Pons (tissue), 1 donor: ENCODE measurements around the gene ASGR2.
"Not testable (repeated sequence)": the region's sequence is repeated elsewhere in the genome, so short reads cannot be mapped to it uniquely, and the experiment has no call there.

ENCODE experiments used
- DNase-seq: peaks from one replicate; pipeline ENCODE4 v3.0.0-alpha.2; 2016; ENCODE audit warnings: low spot score

The ASGR2 gene, protein sequence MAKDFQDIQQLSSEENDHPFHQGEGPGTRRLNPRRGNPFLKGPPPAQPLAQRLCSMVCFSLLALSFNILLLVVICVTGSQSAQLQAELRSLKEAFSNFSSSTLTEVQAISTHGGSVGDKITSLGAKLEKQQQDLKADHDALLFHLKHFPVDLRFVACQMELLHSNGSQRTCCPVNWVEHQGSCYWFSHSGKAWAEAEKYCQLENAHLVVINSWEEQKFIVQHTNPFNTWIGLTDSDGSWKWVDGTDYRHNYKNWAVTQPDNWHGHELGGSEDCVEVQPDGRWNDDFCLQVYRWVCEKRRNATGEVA

GRCh38 chr17:7114241-7114874 lies at the start of gene ASGR2:
TSS of gene ASGR2 (minus strand) at chr17:7114822. CDS start at chr17:7114240, 582 bp downstream.
- no peak for DNase-seq

- DNase-seq, result not testable (repeated sequence)
Measured at GRCh38 chr17:7159571-7159970, 44.9 kb upstream of the ASGR2 start.

DNA sequence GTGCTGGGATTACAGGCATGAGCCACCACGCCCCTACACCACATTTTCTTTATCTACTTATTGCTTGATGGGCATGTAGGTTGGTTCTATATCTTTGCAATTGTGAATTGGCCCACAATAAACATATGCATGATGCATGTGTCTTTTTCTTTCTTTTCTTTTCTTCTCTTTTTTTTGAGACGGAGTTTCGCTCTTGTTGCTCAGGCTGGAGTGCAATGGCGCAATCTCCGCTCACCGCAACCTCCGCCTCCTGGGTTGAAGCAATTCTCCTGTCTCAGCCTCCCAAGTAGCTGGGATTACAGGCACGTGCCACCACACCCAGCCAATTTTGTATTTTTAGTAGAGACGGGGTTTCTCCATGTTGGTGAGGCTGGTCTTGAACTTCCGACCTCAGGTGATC lies 43.8 kb upstream of the ASGR2 start:
- DNase-seq, result not testable (repeated sequence)

GRCh38 chr17:7156342-7156940 lies 41.8 kb upstream of the ASGR2 start:
- DNase-seq, result no peak

GRCh38 chr17:7147772-7148171 lies 33.1 kb upstream of the ASGR2 start:
- DNase-seq, result no peak

DNA sequence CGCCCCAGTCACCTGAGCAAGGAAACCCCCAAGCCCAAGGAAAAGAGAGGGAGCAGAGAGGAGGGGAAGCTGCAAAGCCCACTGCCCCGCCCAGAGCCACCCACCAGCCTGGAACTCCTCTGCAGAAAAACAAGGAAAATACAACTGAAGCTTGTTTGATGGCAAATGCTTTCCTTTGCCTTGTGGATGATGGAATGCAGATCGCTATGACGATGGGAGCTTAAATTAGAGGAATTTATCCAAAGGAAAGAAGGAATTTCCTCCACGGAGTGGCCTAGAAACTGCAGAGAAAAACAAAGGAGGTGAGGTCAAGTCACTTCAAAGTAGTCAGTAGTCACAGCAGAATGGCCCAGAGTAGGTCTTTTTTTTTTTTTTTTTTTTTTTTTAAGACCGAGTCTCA lies 31.5 kb upstream of the ASGR2 start:
- DNase-seq, result no peak

GRCh38 chr17:7144213-7144612 lies 29.6 kb upstream of the ASGR2 start:
- DNase-seq, result no peak

DNA sequence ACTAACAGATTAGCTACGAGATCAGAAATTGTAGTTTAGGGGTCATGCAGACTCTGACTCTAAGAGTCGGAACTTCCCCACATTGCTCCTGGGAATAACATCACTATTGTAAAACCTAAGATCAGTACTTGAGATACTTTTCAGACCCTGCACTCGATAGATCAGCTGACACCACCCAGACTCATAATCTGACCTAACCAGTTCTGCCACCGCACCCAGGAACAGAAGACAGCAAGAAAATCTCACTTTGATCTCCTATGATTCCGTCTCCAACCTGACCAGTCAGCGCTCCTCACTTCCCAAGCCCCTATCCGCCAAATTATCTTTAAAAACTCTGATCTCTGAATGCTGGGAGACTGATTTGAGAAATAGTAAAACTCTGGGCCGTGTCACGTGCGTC lies 27.2 kb upstream of the ASGR2 start:
- no peak for DNase-seq

DNA sequence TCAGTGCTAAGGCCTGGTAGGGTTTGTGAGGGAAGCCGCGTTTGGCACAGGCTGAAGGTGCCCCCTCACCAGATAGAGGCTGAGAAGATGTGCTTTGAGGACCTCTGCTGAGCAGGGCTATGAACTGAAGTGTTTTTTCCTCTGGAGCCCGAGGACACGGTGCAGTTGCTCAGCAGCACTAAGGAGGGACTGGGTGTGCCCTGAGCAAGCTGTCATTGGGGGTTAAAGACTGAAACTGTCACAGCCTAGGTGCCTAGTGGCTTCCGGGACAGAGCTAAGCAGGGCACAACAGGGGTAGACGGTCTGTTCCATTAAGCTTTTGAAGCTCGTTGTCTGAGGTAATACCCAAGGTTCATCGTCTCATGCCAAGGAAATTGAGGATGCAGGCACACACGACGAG lies 24.8 kb upstream of the ASGR2 start:
- DNase-seq, result no peak

DNA sequence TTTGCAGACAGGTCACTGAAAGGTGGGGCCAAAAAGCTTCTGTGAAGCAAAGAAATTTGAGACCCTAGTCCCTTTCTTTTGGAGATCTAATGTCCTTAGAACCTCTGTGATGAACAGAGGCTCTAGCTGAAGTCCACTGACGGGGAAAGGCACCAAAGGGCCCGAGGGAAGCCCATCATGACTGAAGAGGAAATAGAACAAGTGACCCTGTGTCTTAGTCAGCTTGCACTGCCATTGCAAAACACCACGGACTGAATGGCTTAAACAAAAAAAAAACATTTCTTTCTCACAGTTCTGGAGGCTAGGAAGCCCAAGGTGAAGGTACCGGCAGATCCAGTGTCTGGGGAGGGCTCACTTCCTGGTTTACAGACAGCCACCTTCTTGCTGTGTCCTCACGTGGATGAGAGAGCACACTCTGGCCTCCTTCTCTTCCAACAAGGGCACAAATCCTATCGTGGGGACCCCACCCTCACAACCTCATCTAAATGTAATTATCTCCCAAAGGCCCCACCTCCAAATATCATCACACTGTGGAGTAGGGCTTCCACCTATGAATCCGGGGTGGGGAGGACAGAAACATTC lies 24.3 kb upstream of the ASGR2 start:
- no peak for DNase-seq

GRCh38 chr17:7137171-7137943 lies 22.7 kb upstream of the ASGR2 start:
- DNase-seq, result no peak

DNA sequence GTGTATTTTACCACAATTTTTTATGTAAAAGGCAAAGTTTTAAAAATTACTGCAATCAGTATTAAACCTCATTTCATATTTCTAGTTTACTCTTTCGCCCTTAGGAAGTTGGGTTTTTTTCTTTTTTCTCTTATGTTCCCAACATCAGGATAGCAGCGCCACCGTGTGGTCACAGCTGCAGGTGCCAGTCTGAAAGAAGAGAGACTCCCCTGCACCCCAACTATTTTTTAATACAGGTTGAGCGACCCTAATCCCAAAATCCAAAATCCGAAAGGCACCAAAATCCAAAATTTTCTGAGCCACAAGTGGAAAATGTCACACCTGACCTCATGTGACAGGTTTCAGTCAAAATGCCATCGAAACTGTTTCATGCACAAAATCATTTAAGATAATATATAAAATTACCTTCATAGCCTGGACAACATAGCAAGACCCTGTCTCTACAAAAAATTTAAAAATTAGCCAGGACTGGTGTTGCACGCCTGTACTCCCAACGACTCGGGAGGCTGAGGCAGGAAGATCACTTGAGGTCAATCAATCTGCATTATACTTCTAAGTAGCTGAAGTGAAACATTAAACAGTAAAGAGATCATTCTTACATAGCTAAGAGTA lies 21.8 kb upstream of the ASGR2 start:
- peak; percentile 67 for DNase-seq

DNA sequence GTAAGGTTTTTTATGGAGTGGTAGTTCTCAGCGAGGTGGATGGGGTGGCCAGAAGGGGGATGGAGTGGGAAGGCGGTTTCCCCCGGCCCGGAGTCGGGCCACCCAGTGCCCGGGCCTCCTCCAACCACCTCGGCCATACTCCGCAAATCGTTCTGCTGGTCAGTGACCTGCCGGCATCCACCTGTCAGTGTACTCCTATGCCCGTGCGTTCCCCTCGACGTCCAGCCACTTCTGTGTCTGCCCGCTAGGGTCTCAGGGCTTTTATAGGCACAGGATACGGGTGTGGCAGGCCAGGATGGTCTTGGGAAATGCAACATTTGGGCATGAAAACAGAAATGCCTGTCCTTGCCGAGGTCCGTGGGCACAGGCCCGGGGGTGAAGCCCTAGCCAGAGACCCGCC lies 19.3 kb upstream of the ASGR2 start:
- no peak for DNase-seq

GRCh38 chr17:7133424-7133823 lies 18.8 kb upstream of the ASGR2 start:
- DNase-seq, result peak; percentile 31

DNA sequence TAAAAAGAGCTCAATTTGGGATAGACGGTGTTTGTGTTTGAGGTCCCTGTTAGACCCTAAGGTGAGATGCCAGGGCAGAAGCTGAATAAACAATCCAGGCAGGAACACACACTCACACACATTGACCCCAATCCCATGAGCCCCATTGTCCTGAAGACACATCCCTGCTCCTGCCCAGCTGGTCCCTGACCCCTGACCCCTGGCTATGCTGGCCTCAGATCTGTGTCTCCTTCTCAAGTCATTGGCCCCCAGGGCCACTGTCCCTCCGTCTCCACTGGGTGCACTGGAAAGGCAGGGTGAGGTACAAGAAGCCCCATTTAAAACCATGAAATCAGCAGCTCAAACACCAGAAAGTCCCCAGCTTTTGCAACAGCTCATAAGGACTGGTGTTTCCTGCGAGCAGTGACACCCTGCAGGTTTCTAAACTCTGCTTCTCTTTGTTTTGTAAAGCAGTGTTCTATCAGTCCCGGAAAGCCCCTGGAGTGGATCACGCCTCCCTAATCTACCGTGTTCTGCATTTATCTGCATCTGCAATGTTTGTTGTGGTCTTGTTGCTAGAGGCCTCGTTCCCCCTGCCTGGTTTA lies 18.0 kb upstream of the ASGR2 start:
- peak; percentile 31 for DNase-seq

DNA sequence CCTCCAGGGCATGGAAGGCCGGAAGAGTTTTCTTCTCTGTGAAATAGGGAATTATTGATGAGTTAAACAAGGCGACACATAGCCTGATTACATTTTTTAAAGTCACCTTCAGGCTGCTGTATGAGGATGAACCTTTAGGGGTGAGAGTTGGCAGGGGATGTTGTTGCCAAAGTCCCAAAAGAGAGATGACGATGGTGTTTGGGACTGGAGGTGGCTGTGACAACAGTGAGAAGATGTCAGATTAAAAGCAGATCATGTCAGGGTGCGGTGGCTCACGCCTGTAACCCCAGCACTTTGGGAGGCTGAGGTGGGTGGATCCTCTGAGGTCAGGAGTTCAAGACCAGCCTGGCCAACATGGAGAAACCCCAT lies 16.8 kb upstream of the ASGR2 start:
- no peak for DNase-seq

DNA sequence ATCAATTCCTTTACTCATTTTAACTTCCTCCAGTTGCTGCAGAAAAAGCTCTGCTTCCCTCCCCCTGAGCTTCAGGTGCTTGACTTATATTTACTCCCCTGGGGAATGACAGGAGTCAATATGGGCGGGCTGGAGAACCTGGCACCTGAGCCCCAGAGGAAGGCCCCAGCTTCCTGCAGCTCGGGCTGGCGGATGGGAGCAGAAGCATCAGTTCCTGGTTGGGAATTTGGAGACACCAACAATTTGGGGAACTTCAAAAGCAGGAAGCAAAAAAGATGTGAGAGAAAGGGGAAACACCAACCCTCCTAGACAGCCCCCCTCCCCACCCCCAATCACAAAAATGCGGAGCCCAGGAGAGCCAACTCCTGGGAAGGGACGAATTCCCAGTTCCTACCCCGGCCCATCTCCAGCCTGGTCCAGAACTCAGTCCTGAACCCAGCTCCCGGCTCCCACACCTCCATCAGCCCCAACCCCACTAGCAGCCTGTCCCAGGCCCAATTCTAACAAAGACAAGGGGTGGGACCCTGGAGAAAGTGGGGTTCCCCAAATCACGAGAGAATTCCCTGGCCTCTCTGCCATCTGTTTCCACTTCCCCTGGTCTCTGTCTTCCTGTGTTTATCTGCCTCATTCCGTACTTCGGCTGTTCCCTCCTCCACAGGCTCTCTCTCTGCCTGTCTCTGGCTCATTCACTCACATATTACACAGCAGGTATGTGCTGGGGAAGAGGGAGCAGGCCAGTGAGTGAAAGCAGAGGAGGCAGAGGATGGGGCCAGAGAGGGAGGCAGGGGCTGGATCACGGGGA lies 16.2 kb upstream of the ASGR2 start:
- peak; percentile 39 for DNase-seq

- DNase-seq, result no peak
Measured at GRCh38 chr17:7129311-7129710, 14.7 kb upstream of the ASGR2 start.

GRCh38 chr17:7128160-7128559 lies 13.5 kb upstream of the ASGR2 start:
- no peak for DNase-seq

GRCh38 chr17:7127501-7127900 lies 12.9 kb upstream of the ASGR2 start:
- DNase-seq, result not testable (repeated sequence)

DNA sequence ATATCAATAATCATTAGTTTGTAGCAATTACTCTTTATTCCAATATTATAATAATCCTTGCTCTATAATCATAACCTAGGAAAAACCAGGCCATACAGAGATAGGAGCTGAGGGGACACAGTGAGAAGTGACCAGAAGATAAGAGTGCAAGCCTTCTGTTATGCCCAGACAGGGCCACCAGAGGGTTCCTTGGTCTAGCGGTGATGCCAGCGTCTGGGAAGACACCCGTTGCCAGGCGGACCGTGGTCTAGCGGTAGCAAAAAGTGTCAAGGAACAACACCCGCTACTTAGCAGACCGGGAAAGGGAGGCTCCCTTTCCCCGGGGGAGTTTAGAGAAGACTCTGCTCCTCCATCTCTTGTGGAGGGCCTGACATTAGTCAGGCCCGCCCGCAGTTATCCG lies 11.8 kb upstream of the ASGR2 start:
- not testable (repeated sequence) for DNase-seq
